BLaER1 (cell line): ENCODE data around the gene ALDOC.

Source experiments
- H3K27ac ChIP-seq: shearing (Covaris generic); formaldehyde crosslinking; 2 replicates; pipeline ENCODE4 v1.8.1; 2022
- H3K27me3 ChIP-seq: shearing (Covaris generic); formaldehyde crosslinking; 2 replicates; pipeline ENCODE4 v1.8.1; 2022
- H3K36me3 ChIP-seq: shearing (Covaris generic); formaldehyde crosslinking; 2 replicates; pipeline ENCODE4 v1.8.1; 2022
- H3K4me1 ChIP-seq: shearing (Covaris generic); formaldehyde crosslinking; 2 replicates; pipeline ENCODE4 v1.8.1; 2022
- H3K4me2 ChIP-seq: shearing (Covaris generic); formaldehyde crosslinking; 2 replicates; pipeline ENCODE4 v1.8.1; 2022
- H3K4me3 ChIP-seq: shearing (Covaris generic); formaldehyde crosslinking; 2 replicates; pipeline ENCODE4 v1.8.1; 2022
- H3K9ac ChIP-seq: shearing (Covaris generic); formaldehyde crosslinking; 2 replicates; pipeline ENCODE4 v1.8.1; 2022
- H3K9me3 ChIP-seq: shearing (Covaris generic); formaldehyde crosslinking; 2 replicates; pipeline ENCODE4 v1.8.1; 2022
- H4K20me1 ChIP-seq: shearing (Covaris generic); formaldehyde crosslinking; 2 replicates; pipeline ENCODE4 v1.8.1; 2022
- Cebpa-rat ChIP-seq: shearing (Covaris generic); IDR thresholded peaks from 2 replicates; pipeline ENCODE4 v1.8.1; 2022

ALDOC gene

GRCh38 chr17:28547623-28548416 is 28.9 kb downstream of the ALDOC start:
- H4K20me1 ChIP-seq = peaks cover 26% of the 10 kb centered on the region
- peak overlapping the region; percentile 5; the same call in 1 of the 2 replicates for H3K4me3 ChIP-seq
- H3K4me1 ChIP-seq = peaks cover 71% of the 10 kb centered on the region
- no peaks in the 10 kb centered on the region for H3K27me3 ChIP-seq
- peak overlapping the region; percentile 95 for H3K4me2 ChIP-seq
- H3K36me3 ChIP-seq = peaks cover 9% of the 10 kb centered on the region
- H3K9ac ChIP-seq = peak overlapping the region; percentile 36; the same call in 1 of the 2 replicates
- no peak for TF ChIP-seq Cebpa-rat
- H3K9me3 ChIP-seq = no peaks in the 10 kb centered on the region
- peak overlapping the region; percentile 77 for H3K27ac ChIP-seq

- TF ChIP-seq Cebpa-rat = no peak
- H3K27ac ChIP-seq = peak overlapping the region; percentile 77
- H3K36me3 ChIP-seq = peaks cover 9% of the 10 kb centered on the region
- H4K20me1 ChIP-seq = peaks cover 26% of the 10 kb centered on the region
- peaks cover 69% of the 10 kb centered on the region for H3K4me1 ChIP-seq
- peak overlapping the region; percentile 95 for H3K4me2 ChIP-seq
- no peaks in the 10 kb centered on the region for H3K27me3 ChIP-seq
- no peak overlapping the region for H3K4me3 ChIP-seq
- no peaks in the 10 kb centered on the region for H3K9me3 ChIP-seq
- H3K9ac ChIP-seq = peak overlapping the region; percentile 36; the same call in 1 of the 2 replicates
Observed at GRCh38 chr17:28547096-28547622, 29.5 kb downstream of the ALDOC start.

- no peak for TF ChIP-seq Cebpa-rat
- no peak overlapping the region for H3K4me3 ChIP-seq
- H4K20me1 ChIP-seq = peaks cover 15% of the 10 kb centered on the region
- H3K27ac ChIP-seq = no peak overlapping the region
- peaks cover 59% of the 10 kb centered on the region for H3K4me1 ChIP-seq
- H3K9me3 ChIP-seq = no peaks in the 10 kb centered on the region
- H3K27me3 ChIP-seq = no peaks in the 10 kb centered on the region
- no peak overlapping the region for H3K9ac ChIP-seq
- peaks cover 9% of the 10 kb centered on the region for H3K36me3 ChIP-seq
- no peak overlapping the region for H3K4me2 ChIP-seq
Observed at GRCh38 chr17:28545787-28546415, 30.8 kb downstream of the ALDOC start.

GRCh38 chr17:28545141-28545503 is 31.6 kb downstream of the ALDOC start:
- H3K4me3 ChIP-seq = no peak overlapping the region
- H3K27me3 ChIP-seq = no peaks in the 10 kb centered on the region
- H3K36me3 ChIP-seq = peaks cover 9% of the 10 kb centered on the region
- peaks cover 7% of the 10 kb centered on the region; the same call in 1 of the 2 replicates for H4K20me1 ChIP-seq
- H3K9me3 ChIP-seq = no peaks in the 10 kb centered on the region
- TF ChIP-seq Cebpa-rat = no peak
- H3K4me1 ChIP-seq = peaks cover 56% of the 10 kb centered on the region
- no peak overlapping the region for H3K27ac ChIP-seq
- H3K9ac ChIP-seq = no peak overlapping the region
- no peak overlapping the region for H3K4me2 ChIP-seq

- H3K27ac ChIP-seq = no peak overlapping the region
- H3K27me3 ChIP-seq = no peaks in the 10 kb centered on the region
- TF ChIP-seq Cebpa-rat = no peak
- peaks cover 2% of the 10 kb centered on the region; the same call in 1 of the 2 replicates for H4K20me1 ChIP-seq
- H3K9me3 ChIP-seq = no peaks in the 10 kb centered on the region
- peaks cover 50% of the 10 kb centered on the region for H3K4me1 ChIP-seq
- no peak overlapping the region for H3K4me3 ChIP-seq
- no peak overlapping the region for H3K9ac ChIP-seq
- H3K36me3 ChIP-seq = peaks cover 9% of the 10 kb centered on the region
- H3K4me2 ChIP-seq = peak overlapping the region; percentile 63
Observed at GRCh38 chr17:28544402-28545140, 32.1 kb downstream of the ALDOC start.

GRCh38 chr17:28541439-28541838 is 35.3 kb downstream of the ALDOC start:
- Histone ChIP-seq H3K36me3 (no peaks in the 10 kb centered on the region; the same call in 1 of the 2 replicates), H3K27me3 (no peaks in the 10 kb centered on the region), H4K20me1 (no peaks in the 10 kb centered on the region), H3K9me3 (no peaks in the 10 kb centered on the region), H3K4me3 (no peak overlapping the region), H3K27ac (no peak overlapping the region), H3K4me2 (no peak overlapping the region), H3K9ac (no peak overlapping the region), H3K4me1 (peaks cover 26% of the 10 kb centered on the region)
- no peak for TF ChIP-seq Cebpa-rat

GRCh38 chr17:28540231-28540630 is 36.5 kb downstream of the ALDOC start:
- peaks cover 26% of the 10 kb centered on the region for H3K4me1 ChIP-seq
- TF ChIP-seq Cebpa-rat = no peak
- H3K9ac ChIP-seq = no peak overlapping the region
- no peak overlapping the region for H3K27ac ChIP-seq
- no peaks in the 10 kb centered on the region for H3K36me3 ChIP-seq
- H3K9me3 ChIP-seq = no peaks in the 10 kb centered on the region
- no peaks in the 10 kb centered on the region for H3K27me3 ChIP-seq
- H3K4me3 ChIP-seq = no peak overlapping the region
- no peak overlapping the region for H3K4me2 ChIP-seq
- H4K20me1 ChIP-seq = no peaks in the 10 kb centered on the region

- Histone ChIP-seq H3K4me3 (no peak overlapping the region), H3K27me3 (no peaks in the 10 kb centered on the region), H3K27ac (no peak overlapping the region), H3K4me2 (no peak overlapping the region), H3K4me1 (peaks cover 15% of the 10 kb centered on the region), H3K9me3 (no peaks in the 10 kb centered on the region), H3K9ac (no peak overlapping the region), H4K20me1 (no peaks in the 10 kb centered on the region), H3K36me3 (no peaks in the 10 kb centered on the region)
- no peak for TF ChIP-seq Cebpa-rat
Observed at GRCh38 chr17:28538296-28538895, 38.3 kb downstream of the ALDOC start.

GRCh38 chr17:28537219-28537610 is 39.5 kb downstream of the ALDOC start:
- no peaks in the 10 kb centered on the region for H3K27me3 ChIP-seq
- peaks cover 16% of the 10 kb centered on the region for H3K4me1 ChIP-seq
- H3K36me3 ChIP-seq = no peaks in the 10 kb centered on the region
- H3K4me2 ChIP-seq = no peak overlapping the region
- no peaks in the 10 kb centered on the region for H4K20me1 ChIP-seq
- H3K4me3 ChIP-seq = no peak overlapping the region
- no peak overlapping the region for H3K27ac ChIP-seq
- no peak overlapping the region for H3K9ac ChIP-seq
- H3K9me3 ChIP-seq = no peaks in the 10 kb centered on the region
- no peak for TF ChIP-seq Cebpa-rat
